Activated B cell treated with CpG ODN at 0.5 μM for 24 hours (primary cell): Measurements from ENCODE around the gene SIGLEC9. TPM values are rescaled to one million over a fixed set of nuclear protein-coding genes. Genes with fewer than 3 reads are reported as not detected.

Source experiments
- ATAC-seq: fragments of 200-7000 bp; cut with Tn5 transposase; one replicate; pipeline ENCODE4 v1.10.0; 2021; ENCODE audit warnings: low read depth, mild to moderate bottlenecking, moderate library complexity
- CTCF ChIA-PET: fragments of 350-600 bp; sonication (Branson Sonifier 250); formaldehyde crosslinking; loops from one replicate; lab custom pipeline; 2021; ENCODE audit warnings: antibody characterized with exemption; lab: Charles Lee
- POLR2A ChIA-PET: fragments of 350-600 bp; sonication (Branson Sonifier 250); formaldehyde crosslinking; loops from one replicate; lab custom pipeline; 2021; ENCODE audit warnings: antibody characterized with exemption; lab: Charles Lee
- DNase-seq: peaks from one replicate; pipeline ENCODE4 v3.0.0; 2022
- H3K27ac Mint-ChIP-seq: one replicate; pipeline ENCODE4 v1.8.0; 2020; ENCODE audit warnings: mixed read lengths
- H3K27me3 Mint-ChIP-seq: one replicate; pipeline ENCODE4 v1.8.0; 2021; ENCODE audit warnings: mixed read lengths
- H3K36me3 Mint-ChIP-seq: one replicate; pipeline ENCODE4 v1.8.0; 2021; ENCODE audit warnings: low read depth, mixed read lengths
- H3K4me1 Mint-ChIP-seq: one replicate; pipeline ENCODE4 v1.8.0; 2021; ENCODE audit warnings: mixed read lengths
- H3K4me3 Mint-ChIP-seq: one replicate; pipeline ENCODE4 v1.8.0; 2020; ENCODE audit warnings: mild to moderate bottlenecking, mixed read lengths
- H3K9me3 Mint-ChIP-seq: one replicate; pipeline ENCODE4 v1.8.0; 2020; ENCODE audit warnings: mixed read lengths
- intact Hi-C: fragments of 100-400 bp; cut with micrococcal nuclease; formaldehyde crosslinking; loops from one replicate; pipeline ENCODE4 v1.15.1; 2024
- total RNA-seq: library from RNA; stranded (reverse); gene quantifications from 2 replicates; pipeline ENCODE4 v1.2.3, GENCODE V29; 2022
- TF ChIP-seq, protein P1 (sequence below): fragments of 200-600 bp; IDR thresholded peaks from one replicate; pipeline ENCODE4 v1.8.0; 2022; ENCODE audit warnings: antibody characterized with exemption, mild to moderate bottlenecking

SIGLEC9 gene
- total RNA-seq, 1 donor from 2014 or later: 0.29 TPM

DNA sequence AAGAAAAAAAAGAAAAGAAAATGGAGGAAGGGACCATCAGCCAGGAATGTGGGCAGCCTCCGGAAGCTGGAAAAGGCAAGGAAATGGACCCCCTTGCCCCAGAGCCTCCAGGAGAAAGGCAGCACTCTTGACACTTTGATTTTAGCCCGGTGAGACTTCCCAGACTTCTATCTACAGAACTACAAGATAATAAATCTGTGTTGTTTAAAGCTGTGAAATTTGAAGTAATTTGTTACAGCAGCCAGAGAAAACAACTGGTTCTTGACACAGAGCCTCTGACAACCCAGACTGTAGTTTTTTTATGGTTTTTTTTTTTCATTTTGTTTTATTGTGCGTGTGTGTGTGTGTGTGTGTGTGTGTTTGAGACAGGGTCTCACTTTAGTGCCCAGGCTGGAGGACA is 24.1 kb upstream of the SIGLEC9 start:
- intact Hi-C loops: loop anchor here (10.0 kb wide), 1 partner anchor 756 kb away; no protein-coding TSS in a partner anchor
- H3K27ac Mint-ChIP-seq: no peak overlapping the region
- no peak overlapping the region for H3K4me3 Mint-ChIP-seq
- no peaks in the 10 kb centered on the region for H3K27me3 Mint-ChIP-seq
- ChIA-PET CTCF (no interaction called here), POLR2A (no interaction called here)
- TF ChIP-seq, protein P1, sequence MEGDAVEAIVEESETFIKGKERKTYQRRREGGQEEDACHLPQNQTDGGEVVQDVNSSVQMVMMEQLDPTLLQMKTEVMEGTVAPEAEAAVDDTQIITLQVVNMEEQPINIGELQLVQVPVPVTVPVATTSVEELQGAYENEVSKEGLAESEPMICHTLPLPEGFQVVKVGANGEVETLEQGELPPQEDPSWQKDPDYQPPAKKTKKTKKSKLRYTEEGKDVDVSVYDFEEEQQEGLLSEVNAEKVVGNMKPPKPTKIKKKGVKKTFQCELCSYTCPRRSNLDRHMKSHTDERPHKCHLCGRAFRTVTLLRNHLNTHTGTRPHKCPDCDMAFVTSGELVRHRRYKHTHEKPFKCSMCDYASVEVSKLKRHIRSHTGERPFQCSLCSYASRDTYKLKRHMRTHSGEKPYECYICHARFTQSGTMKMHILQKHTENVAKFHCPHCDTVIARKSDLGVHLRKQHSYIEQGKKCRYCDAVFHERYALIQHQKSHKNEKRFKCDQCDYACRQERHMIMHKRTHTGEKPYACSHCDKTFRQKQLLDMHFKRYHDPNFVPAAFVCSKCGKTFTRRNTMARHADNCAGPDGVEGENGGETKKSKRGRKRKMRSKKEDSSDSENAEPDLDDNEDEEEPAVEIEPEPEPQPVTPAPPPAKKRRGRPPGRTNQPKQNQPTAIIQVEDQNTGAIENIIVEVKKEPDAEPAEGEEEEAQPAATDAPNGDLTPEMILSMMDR: no peak
- no peaks in the 10 kb centered on the region for H3K9me3 Mint-ChIP-seq
- H3K36me3 Mint-ChIP-seq: peaks cover 75% of the 10 kb centered on the region
- H3K4me1 Mint-ChIP-seq: peaks cover 5% of the 10 kb centered on the region
- ATAC-seq: no peak
- DNase-seq: no peak

DNA sequence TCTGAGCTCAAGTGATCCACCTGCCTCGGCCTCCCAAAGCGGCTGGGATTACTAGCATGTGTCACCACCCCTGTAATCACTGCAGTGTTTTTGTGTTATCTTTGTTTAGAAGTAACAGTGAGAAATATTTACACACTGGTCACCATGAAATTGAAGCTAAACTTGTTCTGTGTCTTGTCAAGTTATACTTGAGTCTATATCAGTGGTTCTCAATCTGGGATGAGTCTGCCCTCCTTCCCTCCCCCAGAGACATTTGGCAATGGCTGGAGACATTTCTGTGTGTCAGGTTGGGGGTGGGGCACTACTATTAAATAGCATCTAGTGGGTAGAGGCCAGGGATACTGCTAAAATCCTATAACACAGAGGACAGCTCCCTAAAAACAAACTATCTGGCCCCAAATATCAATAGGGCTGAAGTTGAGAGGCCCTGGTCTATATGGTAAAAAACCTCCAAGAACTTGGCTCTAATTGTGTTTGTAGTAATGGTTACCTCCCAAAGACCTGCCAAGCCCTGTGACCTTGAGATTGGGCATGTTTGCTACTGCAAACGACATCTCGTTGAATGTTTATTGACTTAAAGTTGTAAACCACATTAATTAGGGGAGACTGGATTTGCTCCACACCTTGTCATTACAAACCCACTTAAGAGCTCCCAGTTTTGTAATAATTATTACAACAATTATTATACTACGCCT is 23.4 kb upstream of the SIGLEC9 start:
- CTCF ChIA-PET: no interaction called here
- DNase-seq (no peak), ATAC-seq (no peak)
- H3K4me1 Mint-ChIP-seq: peaks cover 9% of the 10 kb centered on the region
- POLR2A ChIA-PET: interaction anchor here (0.9 kb wide), 1 partner anchor 296 kb away, joined by 3 read pairs; no protein-coding TSS in a partner anchor
- no peak overlapping the region for H3K27ac Mint-ChIP-seq
- no peaks in the 10 kb centered on the region for H3K27me3 Mint-ChIP-seq
- TF ChIP-seq, protein P1: no peak
- H3K36me3 Mint-ChIP-seq: peaks cover 77% of the 10 kb centered on the region
- intact Hi-C loops: loop anchor here (10.0 kb wide), 1 partner anchor 757 kb away; no protein-coding TSS in a partner anchor
- H3K4me3 Mint-ChIP-seq: no peak overlapping the region
- no peaks in the 10 kb centered on the region for H3K9me3 Mint-ChIP-seq

DNA sequence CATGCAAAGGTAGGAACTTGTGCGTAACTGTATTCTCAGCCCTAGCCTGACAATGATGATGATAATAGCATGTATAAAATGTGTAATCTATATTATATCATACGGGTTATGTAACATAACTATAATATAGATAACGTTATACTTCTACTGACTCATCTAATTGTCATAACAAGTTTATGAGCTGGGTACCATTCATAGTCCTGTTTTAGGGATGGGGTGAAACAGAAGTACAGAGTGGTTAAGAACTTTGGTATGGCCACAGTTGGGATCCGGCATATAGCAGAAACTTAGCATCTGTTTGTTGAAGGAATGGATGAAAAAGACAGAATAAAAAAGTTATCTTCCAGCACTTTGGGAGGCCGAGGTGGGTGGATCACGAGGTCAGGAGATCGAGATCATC is 21.7 kb upstream of the SIGLEC9 start:
- Mint-ChIP-seq H3K27me3 (no peaks in the 10 kb centered on the region), H3K4me3 (no peak overlapping the region), H3K9me3 (no peaks in the 10 kb centered on the region), H3K27ac (no peak overlapping the region), H3K4me1 (peaks cover 21% of the 10 kb centered on the region), H3K36me3 (peaks cover 67% of the 10 kb centered on the region)
- ChIA-PET POLR2A (no interaction called here), CTCF (no interaction called here)
- no peak for ATAC-seq
- intact Hi-C loops: loop anchor here (10.0 kb wide), 1 partner anchor 758 kb away; no protein-coding TSS in a partner anchor
- no peak for DNase-seq
- TF ChIP-seq, protein P1: no peak

DNA sequence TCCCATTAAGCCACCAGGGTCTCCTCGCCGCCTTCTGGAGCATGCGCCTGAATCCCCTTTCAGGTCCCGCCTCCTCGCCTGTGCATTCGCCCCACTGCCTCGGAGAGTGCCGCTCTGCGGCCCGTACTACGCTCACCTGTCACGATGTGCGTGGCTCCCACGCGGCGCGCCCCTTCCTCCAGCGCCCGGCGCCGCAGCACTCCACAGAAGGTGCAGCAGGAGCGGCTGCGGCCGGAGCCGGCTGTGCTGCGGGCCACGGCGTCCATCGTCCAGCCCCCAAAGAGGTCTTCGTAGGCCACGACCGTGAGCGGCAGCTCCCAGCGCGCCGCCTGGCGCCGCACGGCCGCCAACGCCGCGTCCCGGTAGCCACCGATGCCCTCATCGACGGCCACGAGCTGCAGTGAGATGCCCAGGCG is 20.8 kb upstream of the SIGLEC9 start:
- TF ChIP-seq, protein P1: no peak
- H3K36me3 Mint-ChIP-seq: peaks cover 72% of the 10 kb centered on the region
- no peak for ATAC-seq
- intact Hi-C loops: loop anchor here (10.0 kb wide), 1 partner anchor 759 kb away; no protein-coding TSS in a partner anchor
- H3K9me3 Mint-ChIP-seq: no peaks in the 10 kb centered on the region
- no peak overlapping the region for H3K27ac Mint-ChIP-seq
- ChIA-PET CTCF (no interaction called here), POLR2A (no interaction called here)
- peaks cover 29% of the 10 kb centered on the region for H3K4me1 Mint-ChIP-seq
- no peak overlapping the region for H3K4me3 Mint-ChIP-seq
- no peak for DNase-seq
- no peaks in the 10 kb centered on the region for H3K27me3 Mint-ChIP-seq

DNA sequence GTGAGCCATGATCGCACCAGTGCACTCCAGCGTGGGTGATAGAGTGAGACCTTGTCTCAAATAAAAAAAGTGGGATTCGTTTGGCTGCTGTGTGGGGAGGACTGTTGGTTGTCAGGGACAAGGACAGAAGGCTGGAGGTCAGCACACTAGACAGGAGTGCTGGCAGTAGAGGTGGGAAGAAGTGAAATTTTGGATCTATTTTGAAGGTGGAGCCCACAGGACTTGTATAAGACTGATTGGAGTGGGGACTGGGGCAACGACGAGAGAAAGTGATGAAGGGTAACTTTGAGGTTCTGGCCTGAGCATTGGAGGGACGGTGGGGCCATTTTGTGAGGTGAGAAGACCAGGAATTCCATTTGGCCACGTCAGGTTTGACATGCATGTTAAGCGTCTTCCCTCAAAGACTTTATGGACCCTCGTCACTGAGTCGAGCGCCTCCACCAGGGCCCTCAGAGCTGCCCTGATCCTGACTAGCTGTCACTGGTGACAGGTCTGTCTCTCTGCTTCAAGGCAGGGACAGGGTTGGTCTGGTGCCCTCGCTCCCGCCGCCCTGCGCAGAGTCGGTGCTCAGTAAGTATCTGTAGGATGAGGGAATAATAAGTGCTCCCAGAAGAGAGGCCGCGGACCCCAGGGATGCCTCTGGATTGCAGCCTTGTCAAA is 17.2 kb upstream of the SIGLEC9 start:
- TF ChIP-seq, protein P1: no peak
- intact Hi-C loops: loop anchor here (1.0 to 10.0 kb wide), 3 partner anchors 487 to 763 kb away; partner anchors contain the start of gene JOSD2
- Mint-ChIP-seq H3K27ac (peak overlapping the region; percentile 96), H3K4me1 (peaks cover 29% of the 10 kb centered on the region), H3K4me3 (peak overlapping the region; percentile 93), H3K36me3 (peaks cover 41% of the 10 kb centered on the region), H3K9me3 (no peaks in the 10 kb centered on the region), H3K27me3 (peaks cover 2% of the 10 kb centered on the region)
- DNase-seq (no peak), ATAC-seq (no peak)
- POLR2A ChIA-PET: no interaction called here
- CTCF ChIA-PET: no interaction called here
